ENCODE results near the gene RHOBTB1.

Gene RHOBTB1

GRCh38 chr10:60896033-60896432, 48.0 kb downstream of the RHOBTB1 start:
- Histone ChIP-seq H3K27me3 (ENCODE audit: low read depth, low read length) (no peaks in the 10 kb centered on the region), H3K4me2 (ENCODE audit: low read length) (no peak overlapping the region), H3K79me2 (ENCODE audit: low read length) (no peaks in the 10 kb centered on the region), H3K4me1 (ENCODE audit: low read length) (no peaks in the 10 kb centered on the region), H3K27ac (ENCODE audit: low read length) (no peak overlapping the region), H4K20me1 (ENCODE audit: insufficient read depth, low read length) (no peaks in the 10 kb centered on the region), H2AFZ (ENCODE audit: low read depth, low read length) (no peak overlapping the region), H3K36me3 (replicated peaks; ENCODE audit: low read depth, low read length) (no peaks in the 10 kb centered on the region), H3K4me3 (ENCODE audit: low read length) (no peak overlapping the region), H3K9me3 (ENCODE audit: insufficient read depth, low read length) (no peaks in the 10 kb centered on the region), H3K9ac (ENCODE audit: low read length) (no peak overlapping the region)
- no peak for TF ChIP-seq EZH2phosphoT487 (IDR thresholded peaks at IDR 0.05; ENCODE audit: low read depth)
- no peak for TF ChIP-seq CTCF (IDR thresholded peaks at IDR 0.05; ENCODE audit: low read depth, low read length)

- no peaks in the 10 kb centered on the region for H4K20me1 ChIP-seq (ENCODE audit: insufficient read depth, low read length)
- no peaks in the 10 kb centered on the region for H3K9me3 ChIP-seq (ENCODE audit: insufficient read depth, low read length)
- no peaks in the 10 kb centered on the region for H3K4me1 ChIP-seq (ENCODE audit: low read length)
- no peaks in the 10 kb centered on the region for H3K27me3 ChIP-seq (ENCODE audit: low read depth, low read length)
- H3K79me2 ChIP-seq (ENCODE audit: low read length), result no peaks in the 10 kb centered on the region
- H3K9ac ChIP-seq (ENCODE audit: low read length), result no peak overlapping the region
- H3K4me2 ChIP-seq (ENCODE audit: low read length), result no peak overlapping the region
- H3K36me3 ChIP-seq (replicated peaks; ENCODE audit: low read depth, low read length), result no peaks in the 10 kb centered on the region
- TF ChIP-seq CTCF (IDR thresholded peaks at IDR 0.05; ENCODE audit: low read depth, low read length), result no peak
- no peak for TF ChIP-seq EZH2phosphoT487 (IDR thresholded peaks at IDR 0.05; ENCODE audit: low read depth)
- no peak overlapping the region for H3K4me3 ChIP-seq (ENCODE audit: low read length)
- no peak overlapping the region for H2AFZ ChIP-seq (ENCODE audit: low read depth, low read length)
- H3K27ac ChIP-seq (ENCODE audit: low read length), result no peak overlapping the region
Measured at GRCh38 chr10:60894786-60895185, 49.2 kb downstream of the RHOBTB1 start.

GRCh38 chr10:60893231-60893630, 50.8 kb downstream of the RHOBTB1 start:
- Histone ChIP-seq H4K20me1 (ENCODE audit: insufficient read depth, low read length) (no peaks in the 10 kb centered on the region), H3K4me2 (ENCODE audit: low read length) (no peak overlapping the region), H3K4me1 (ENCODE audit: low read length) (no peaks in the 10 kb centered on the region), H2AFZ (ENCODE audit: low read depth, low read length) (no peak overlapping the region), H3K79me2 (ENCODE audit: low read length) (no peaks in the 10 kb centered on the region), H3K36me3 (replicated peaks; ENCODE audit: low read depth, low read length) (no peaks in the 10 kb centered on the region), H3K9me3 (ENCODE audit: insufficient read depth, low read length) (no peaks in the 10 kb centered on the region), H3K4me3 (ENCODE audit: low read length) (no peak overlapping the region), H3K9ac (ENCODE audit: low read length) (no peak overlapping the region), H3K27me3 (ENCODE audit: low read depth, low read length) (no peaks in the 10 kb centered on the region), H3K27ac (ENCODE audit: low read length) (no peak overlapping the region)
- no peak for TF ChIP-seq EZH2phosphoT487 (IDR thresholded peaks at IDR 0.05; ENCODE audit: low read depth)
- TF ChIP-seq CTCF (IDR thresholded peaks at IDR 0.05; ENCODE audit: low read depth, low read length), result no peak

- Histone ChIP-seq H4K20me1 (ENCODE audit: insufficient read depth, low read length) (no peaks in the 10 kb centered on the region), H3K4me2 (ENCODE audit: low read length) (no peak overlapping the region), H3K27me3 (ENCODE audit: low read depth, low read length) (no peaks in the 10 kb centered on the region), H2AFZ (ENCODE audit: low read depth, low read length) (no peak overlapping the region), H3K36me3 (replicated peaks; ENCODE audit: low read depth, low read length) (no peaks in the 10 kb centered on the region), H3K9me3 (ENCODE audit: insufficient read depth, low read length) (no peaks in the 10 kb centered on the region), H3K9ac (ENCODE audit: low read length) (no peak overlapping the region), H3K27ac (ENCODE audit: low read length) (no peak overlapping the region), H3K4me1 (ENCODE audit: low read length) (no peaks in the 10 kb centered on the region), H3K79me2 (ENCODE audit: low read length) (no peaks in the 10 kb centered on the region), H3K4me3 (ENCODE audit: low read length) (no peak overlapping the region)
- no peak for TF ChIP-seq EZH2phosphoT487 (IDR thresholded peaks at IDR 0.05; ENCODE audit: low read depth)
- TF ChIP-seq CTCF (IDR thresholded peaks at IDR 0.05; ENCODE audit: low read depth, low read length), result no peak
Measured at GRCh38 chr10:60892571-60892970, 51.4 kb downstream of the RHOBTB1 start.
